H1 (cell line): ENCODE measurements around the gene FARS2. TPM values are rescaled to one million over a fixed set of nuclear protein-coding genes. Genes with fewer than 3 reads are reported as not detected.
A peak's percentile ranks its signal among the peaks of the same experiment; 100 is the strongest.

ENCODE experiments used
- CTCF ChIA-PET: fragments of 300-600 bp; sonication (Branson Sonifier 250); formaldehyde crosslinking; loops from one replicate; lab custom pipeline; 2021; ENCODE audit not compliant: partially characterized antibody; lab: Charles Lee
- POLR2A ChIA-PET: fragments of 300-600 bp; sonication (Branson Sonifier 250); formaldehyde crosslinking; loops from one replicate; lab custom pipeline; 2021; ENCODE audit warnings: inconsistent platforms; ENCODE audit not compliant: partially characterized antibody; lab: Charles Lee
- DNase-seq, 2 experiments: peaks; one replicate each; pipeline versions ENCODE4 v3.0.0 to v3.0.0-alpha.2; 2010 to 2022; ENCODE audit warnings: low spot score in 2 of 2, low read depth in 1 of 2, mixed read lengths in 1 of 2
- FAIRE-seq: peaks from 2 replicates; lab custom pipeline; 2011; peaks lifted over from hg19 to GRCh38; lab: Jason Lieb, UNC
- H2AFZ ChIP-seq: 2 replicates; pipeline ENCODE4 v1.8.1; 2012; ENCODE audit warnings: low read length, inconsistent platforms
- H2AK5ac ChIP-seq: 2 replicates; pipeline ENCODE4 v1.6.1; 2013; ENCODE audit warnings: low read depth, low read length
- H2BK120ac ChIP-seq: replicated peaks from 2 replicates; pipeline ENCODE3; 2013; ENCODE audit warnings: low read depth, low read length, inconsistent platforms
- H2BK12ac ChIP-seq: 2 replicates; pipeline ENCODE4 v1.6.1; 2013; ENCODE audit warnings: low read depth, low read length
- H2BK15ac ChIP-seq: 2 replicates; pipeline ENCODE4 v1.6.1; 2013; ENCODE audit warnings: low read length
- H2BK20ac ChIP-seq: 2 replicates; pipeline ENCODE4 v1.6.1; 2013; ENCODE audit warnings: low read length
- H2BK5ac ChIP-seq: 2 replicates; pipeline ENCODE4 v1.6.1; 2013; ENCODE audit warnings: low read depth, low read length
- H3K14ac ChIP-seq: 2 replicates; pipeline ENCODE4 v1.6.1; 2013; ENCODE audit warnings: inconsistent platforms; ENCODE audit not compliant: insufficient read length
- H3K18ac ChIP-seq: 2 replicates; pipeline ENCODE4 v1.6.1; 2013; ENCODE audit warnings: low read length; ENCODE audit errors: extremely low read depth
- H3K23ac ChIP-seq: 2 replicates; pipeline ENCODE4 v1.6.1; 2013; ENCODE audit warnings: inconsistent platforms; ENCODE audit not compliant: insufficient read length
- H3K23me2 ChIP-seq: 2 replicates; pipeline ENCODE4 v1.6.1; 2013; ENCODE audit warnings: low read depth, low read length
- H3K27ac ChIP-seq: 2 replicates; pipeline ENCODE4 v1.6.1; 2011; ENCODE audit warnings: low read depth, low read length, inconsistent platforms
- H3K27me3 ChIP-seq, 4 experiments: replicated peaks in 1 of 4; 1 replicate in 1 of 4; 2 replicates in 3 of 4; pipeline versions ENCODE4 v1.6.1 to v1.8.1; 2011 to 2013; ENCODE audit warnings: low read length in 3 of 4, mild to moderate bottlenecking in 3 of 4, inconsistent platforms in 2 of 4, mixed read lengths in 2 of 4, moderate library complexity in 1 of 4; ENCODE audit not compliant: control insufficient read depth in 3 of 4, insufficient read depth in 3 of 4; ENCODE audit errors: extremely low read depth in 1 of 4
- H3K36me3 ChIP-seq, 4 experiments: 2 replicates each; pipeline versions ENCODE4 v1.6.1 to v1.8.1; 2011 to 2013; ENCODE audit warnings: mild to moderate bottlenecking in 4 of 4, low read length in 3 of 4, moderate library complexity in 2 of 4, control low read depth in 1 of 4, inconsistent platforms in 1 of 4; ENCODE audit not compliant: insufficient read depth in 4 of 4, control insufficient read depth in 2 of 4
- H3K4ac ChIP-seq: replicated peaks from 2 replicates; pipeline ENCODE3; 2013; ENCODE audit warnings: low read length, low read depth, mixed read lengths, inconsistent platforms; ENCODE audit not compliant: insufficient read length
- H3K4me1 ChIP-seq, 4 experiments: replicated peaks in 1 of 4; 1 replicate in 1 of 4; 2 replicates in 3 of 4; pipeline versions ENCODE4 v1.6.1 to v1.8.1; 2011 to 2013; ENCODE audit warnings: low read length in 3 of 4, inconsistent platforms in 2 of 4, mixed read lengths in 1 of 4; ENCODE audit not compliant: insufficient read depth in 4 of 4, control insufficient read depth in 3 of 4
- H3K4me2 ChIP-seq, 2 experiments: 2 replicates each; pipeline versions ENCODE4 v1.6.1 to v1.8.1; 2011 to 2013; ENCODE audit warnings: low read depth in 2 of 2, low read length in 2 of 2, control low read depth in 1 of 2, inconsistent platforms in 1 of 2, mild to moderate bottlenecking in 1 of 2; ENCODE audit not compliant: insufficient read depth in 1 of 2
- H3K4me3 ChIP-seq, 4 experiments: fragments of 200-600, 300-600 bp in 1 of 4; sonication (generic), shearing (Covaris generic), sonication (Bioruptor Twin) in 1 of 4; 2 replicates each; pipeline versions ENCODE4 v1.5.1 to v1.8.1; 2011 to 2016; ENCODE audit warnings: low read length in 4 of 4, low read depth in 3 of 4, control low read depth in 2 of 4, inconsistent platforms in 2 of 4, mild to moderate bottlenecking in 2 of 4, mixed read lengths in 1 of 4, moderate library complexity in 1 of 4; ENCODE audit not compliant: insufficient read depth in 2 of 4; ENCODE audit errors: extremely low read depth in 1 of 4
- H3K56ac ChIP-seq: replicated peaks from 2 replicates; pipeline ENCODE3; 2013; ENCODE audit warnings: low read depth, mild to moderate bottlenecking, mixed read lengths, low read length, inconsistent platforms; ENCODE audit not compliant: insufficient read length
- H3K79me1 ChIP-seq: 2 replicates; pipeline ENCODE4 v1.6.1; 2013; ENCODE audit warnings: low read depth, low read length, control low read depth
- H3K79me2 ChIP-seq, 2 experiments: 2 replicates each; pipeline versions ENCODE4 v1.6.1 to v1.8.1; 2012 to 2013; ENCODE audit warnings: low read length in 2 of 2, mild to moderate bottlenecking in 2 of 2, inconsistent platforms in 1 of 2; ENCODE audit not compliant: insufficient read depth in 2 of 2, control insufficient read depth in 1 of 2
- H3K9ac ChIP-seq, 4 experiments: replicated peaks in 1 of 4; 1 replicate in 1 of 4; 2 replicates in 3 of 4; pipeline versions ENCODE4 v1.6.1 to v1.8.1; 2011 to 2013; ENCODE audit warnings: low read depth in 3 of 4, low read length in 3 of 4, control low read depth in 2 of 4, mild to moderate bottlenecking in 2 of 4, moderate library complexity in 2 of 4, inconsistent platforms in 1 of 4; ENCODE audit errors: extremely low read depth in 1 of 4
- H3K9me3 ChIP-seq, 2 experiments: 2 replicates each; pipeline versions ENCODE4 v1.6.1 to v1.8.1; 2012 to 2013; ENCODE audit warnings: mild to moderate bottlenecking in 2 of 2, moderate library complexity in 2 of 2, control low read depth in 1 of 2, inconsistent platforms in 1 of 2, low read depth in 1 of 2, low read length in 1 of 2, mixed read lengths in 1 of 2; ENCODE audit not compliant: insufficient read depth in 2 of 2
- H4K20me1 ChIP-seq, 2 experiments: replicated peaks in 1 of 2; 2 replicates each; pipeline versions ENCODE3 to v1.8.1; 2011 to 2013; ENCODE audit warnings: inconsistent platforms in 2 of 2, low read length in 2 of 2, mild to moderate bottlenecking in 1 of 2; ENCODE audit not compliant: insufficient read depth in 2 of 2, control insufficient read depth in 1 of 2
- H4K5ac ChIP-seq: 2 replicates; pipeline ENCODE4 v1.6.1; 2013; ENCODE audit warnings: low read length, low read depth, mixed read lengths, inconsistent platforms; ENCODE audit not compliant: insufficient read length
- H4K8ac ChIP-seq: 2 replicates; pipeline ENCODE4 v1.8.0; 2013; ENCODE audit warnings: mild to moderate bottlenecking, moderate library complexity, low read length, inconsistent platforms; ENCODE audit not compliant: insufficient read depth; ENCODE audit errors: extremely low read depth
- H4K91ac ChIP-seq: replicated peaks from 2 replicates; pipeline ENCODE3; 2013; ENCODE audit warnings: low read length, mixed read lengths, inconsistent platforms; ENCODE audit not compliant: insufficient read length
- BCL11A ChIP-seq, 2 experiments: IDR thresholded peaks; one replicate each; pipeline ENCODE4 v1.6.1; 2011; ENCODE audit warnings: low read depth in 2 of 2, low read length in 2 of 2, mild to moderate bottlenecking in 2 of 2
- CEBPB ChIP-seq: IDR thresholded peaks from 2 replicates; pipeline ENCODE4 v1.6.1; 2012; ENCODE audit warnings: low read depth, low read length
- CHD1 ChIP-seq: IDR thresholded peaks from 2 replicates; pipeline ENCODE4 v1.6.1; 2012; ENCODE audit warnings: low read depth, low read length, improper control_type of control experiment
- CREB1 ChIP-seq: IDR thresholded peaks from 2 replicates; pipeline ENCODE4 v1.6.1; 2012; ENCODE audit warnings: inconsistent platforms
- JUND ChIP-seq: IDR thresholded peaks from 2 replicates; pipeline ENCODE4 v1.6.1; 2011; ENCODE audit warnings: mild to moderate bottlenecking, improper control_type of control experiment, low read length
- MAFK ChIP-seq: IDR thresholded peaks from 2 replicates; pipeline ENCODE4 v1.6.1; 2012; ENCODE audit warnings: low read depth, mild to moderate bottlenecking, improper control_type of control experiment, low read length
- NANOG ChIP-seq: IDR thresholded peaks from 2 replicates; pipeline ENCODE4 v1.6.1; 2011; ENCODE audit warnings: low read length, low read depth, mild to moderate bottlenecking, inconsistent platforms; ENCODE audit not compliant: insufficient read depth, poor library complexity, severe bottlenecking
- POLR2AphosphoS5 ChIP-seq: IDR thresholded peaks from 2 replicates; pipeline ENCODE4 v1.6.1; 2011; ENCODE audit warnings: low read depth, low read length
- SP1 ChIP-seq: IDR thresholded peaks from 2 replicates; pipeline ENCODE4 v1.6.1; 2011; ENCODE audit warnings: low read depth, low read length
- ZNF274 ChIP-seq: IDR thresholded peaks from 2 replicates; pipeline ENCODE4 v1.7.0; 2012; ENCODE audit warnings: low read length, borderline replicate concordance; ENCODE audit errors: extremely low read depth
- WGBS, 2 experiments: shearing (Covaris generic) in 1 of 2; methylation state at CpG; one replicate each; pipeline versions ENCODE4 v1.1.6 to v1.1.7; 2013 to 2015; ENCODE audit warnings: low lambda C conversion rate in 2 of 2, mixed read lengths in 2 of 2, inconsistent platforms in 1 of 2, low coverage in 1 of 2, missing lambda C conversion rate in 1 of 2; ENCODE audit not compliant: insufficient replicate concordance in 2 of 2, insufficient coverage in 1 of 2, insufficient read length in 1 of 2; ENCODE audit errors: extremely low coverage in 1 of 2, missing lambda C conversion rate in 1 of 2; 5-methylcytosine and 5-hydroxymethylcytosine counted together
- polyA plus RNA-seq, 7 experiments: library from polyadenylated mRNA; depleted of rRNA in 3 of 7; stranded (reverse) in 5 of 7; unstranded in 2 of 7; fragments of >200 nt in 5 of 7; fragments of 200-250 nt in 2 of 7; gene quantifications; 1 replicate in 5 of 7; 2 replicates in 1 of 7; 4 replicates in 1 of 7; pipeline versions ENCODE4 v1.2.1 to v1.2.3, GENCODE V29; 2011 to 2013; ENCODE audit warnings: missing spikeins in 2 of 7, mixed read lengths in 2 of 7
- total RNA-seq: library from RNA; stranded (reverse); fragmentation: NEBNext Ultra II Directional; extraction: Animal tissue kit (Norgen Biotek cat#: 25700); gene quantifications from 2 replicates; pipeline ENCODE4 v1.2.1, GENCODE V29; 2021
- TF ChIP-seq, protein P1 (sequence below): IDR thresholded peaks from 2 replicates; pipeline ENCODE4 v1.6.1; 2011; ENCODE audit warnings: low read depth, mild to moderate bottlenecking, low read length; ENCODE audit not compliant: insufficient read depth
- TF ChIP-seq, protein P2 (sequence below): IDR thresholded peaks from 2 replicates; pipeline ENCODE4 v1.6.1; 2012; ENCODE audit warnings: inconsistent platforms

Gene FARS2
- total and polyA plus RNA-seq, 2 of the 8 experiments (the other 6 are each of a cell fraction or from before 2014, with no cell fraction given), result 11.7 to 14.4 TPM

DNA sequence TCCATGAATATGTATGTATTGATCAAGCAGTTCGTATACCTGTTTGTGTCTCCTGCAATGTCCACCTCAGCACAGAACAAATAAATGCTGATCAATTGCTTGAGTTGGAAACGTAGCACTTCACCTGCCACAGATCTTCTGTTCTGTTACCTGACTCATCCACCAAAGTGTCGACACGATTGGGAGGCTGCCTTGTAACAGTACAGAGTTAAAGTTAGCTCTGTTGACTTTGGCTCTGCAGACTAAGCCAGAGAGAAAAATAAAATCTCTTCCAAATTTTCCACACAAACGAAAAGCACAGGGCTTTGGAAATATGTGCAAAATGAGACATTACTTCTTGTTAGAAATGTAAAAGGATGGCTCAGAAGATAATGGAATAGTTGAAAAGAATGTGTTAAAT is 500.1 kb downstream of the FARS2 start:
- no peak overlapping the region for H3K14ac ChIP-seq
- H4K20me1 ChIP-seq, result no peaks in the 10 kb centered on the region
- no peak overlapping the region for H3K56ac ChIP-seq
- H4K91ac ChIP-seq, result no peak overlapping the region
- H2BK15ac ChIP-seq, result peak overlapping the region; percentile 62; the same call in 1 of the 2 replicates
- H3K9ac ChIP-seq, result no peak overlapping the region
- no peak overlapping the region for H3K18ac ChIP-seq
- H2BK5ac ChIP-seq, result no peak overlapping the region
- no peak overlapping the region for H2BK120ac ChIP-seq
- no peak overlapping the region for H3K4ac ChIP-seq
- H3K36me3 ChIP-seq, result no peaks in the 10 kb centered on the region
- no peak for DNase-seq
- H2BK12ac ChIP-seq, result no peak overlapping the region
- no peak overlapping the region for H2AFZ ChIP-seq
- no peak overlapping the region for H2BK20ac ChIP-seq
- ChIA-PET POLR2A (no interaction called here), CTCF (interaction anchor here (1.0 kb wide), 1 partner anchor 9 kb away, joined by 3 read pairs; no protein-coding TSS in a partner anchor)
- H3K27ac ChIP-seq, result no peak overlapping the region
- H3K9me3 ChIP-seq, result no peaks in the 10 kb centered on the region
- no peaks in the 10 kb centered on the region for H3K79me1 ChIP-seq
- H3K27me3 ChIP-seq, result no peaks in the 10 kb centered on the region
- no peak overlapping the region for H3K4me3 ChIP-seq
- no peak overlapping the region for H4K5ac ChIP-seq
- no peak overlapping the region for H4K8ac ChIP-seq
- FAIRE-seq, result no peak
- no peak overlapping the region for H3K4me2 ChIP-seq
- H3K4me1 ChIP-seq, result peaks cover 0 to 1% (median 0%) of the 10 kb centered on the region in 4 experiments; a peak in 1 of 7 replicates
- no peak overlapping the region for H3K23ac ChIP-seq
- H3K79me2 ChIP-seq, result no peaks in the 10 kb centered on the region
- 78% methylated on average over 5 of the region's 5 CpGs; no CpG with 5 or more reads in 1 of the 2 experiments for WGBS, 2 experiments
- H2AK5ac ChIP-seq, result no peak overlapping the region
- no peaks in the 10 kb centered on the region for H3K23me2 ChIP-seq
- TF ChIP-seq, protein P1, sequence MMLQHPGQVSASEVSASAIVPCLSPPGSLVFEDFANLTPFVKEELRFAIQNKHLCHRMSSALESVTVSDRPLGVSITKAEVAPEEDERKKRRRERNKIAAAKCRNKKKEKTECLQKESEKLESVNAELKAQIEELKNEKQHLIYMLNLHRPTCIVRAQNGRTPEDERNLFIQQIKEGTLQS, result no peak
- TF ChIP-seq SP1 (no peak), NANOG (no peak), ZNF274 (no peak), CHD1 (no peak), CREB1 (no peak), BCL11A (IDR thresholded peaks at IDR 0.05; ENCODE audit: low read depth in 2 of 2, low read length in 2 of 2) (no peak), MAFK (no peak), POLR2AphosphoS5 (no peak), JUND (no peak), CEBPB (no peak)
- TF ChIP-seq, protein P2, sequence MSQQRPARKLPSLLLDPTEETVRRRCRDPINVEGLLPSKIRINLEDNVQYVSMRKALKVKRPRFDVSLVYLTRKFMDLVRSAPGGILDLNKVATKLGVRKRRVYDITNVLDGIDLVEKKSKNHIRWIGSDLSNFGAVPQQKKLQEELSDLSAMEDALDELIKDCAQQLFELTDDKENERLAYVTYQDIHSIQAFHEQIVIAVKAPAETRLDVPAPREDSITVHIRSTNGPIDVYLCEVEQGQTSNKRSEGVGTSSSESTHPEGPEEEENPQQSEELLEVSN, result no peak
